ENCODE results near the gene HIGD2B. TPM values are rescaled to one million over a fixed set of nuclear protein-coding genes. Genes with fewer than 3 reads are reported as not detected.

Gene HIGD2B
- total RNA-seq, 1 donor = under 0.01 TPM

Small RNA genes within 50 kb of the gene (small RNA-seq; reads per million reads assigned to genes)
- gene RN7SL853P = not detected

Other genes with a start within 250 kb of the HIGD2B start
- 26.9 TPM for gene ARIH1, start 211.9 kb downstream of the HIGD2B start, total RNA-seq
- not detected for gene GOLGA6B, start 31.5 kb downstream of the HIGD2B start, total RNA-seq
- 6.7 TPM for gene BBS4, start within 50 bp of the HIGD2B start, total RNA-seq
- gene ADPGK, start 97.6 kb upstream of the HIGD2B start, total RNA-seq = 79.2 TPM

Measured in hematopoietic multipotent progenitor cell (in vitro differentiated cells).